HepG2 (cell line): Measurements from ENCODE around the gene ESYT2. TPM values are rescaled to one million over a fixed set of nuclear protein-coding genes. Genes with fewer than 3 reads are reported as not detected.

Source experiments
- ATAC-seq: fragments of 200-7000 bp; cut with Tn5 transposase; 3 replicates; pipeline ENCODE4 v1.9.1; 2020; ENCODE audit warnings: mild to moderate bottlenecking, moderate library complexity
- BruUV-seq: library from RNA; stranded (reverse); fragments of 400-500 nt; replicated peaks from 2 replicates; lab custom pipeline; 2021; lab: Mats Ljungman, UMichigan
- CTCF ChIA-PET: fragments of 300-600 bp; formaldehyde crosslinking; extraction: SDS; loops from one replicate; lab custom pipeline; 2021; ENCODE audit warnings: low total read pairs, inconsistent platforms, low intra/inter-chr PET ratio; lab: Yijun Ruan, JAX
- POLR2A ChIA-PET: fragments of 350-600 bp; sonication (Branson Sonifier 250); formaldehyde crosslinking; loops from one replicate; lab custom pipeline; 2020; ENCODE audit warnings: antibody characterized with exemption, inconsistent platforms; lab: Yijun Ruan, JAX
- DNase-seq: peaks from one replicate; pipeline ENCODE4 v3.0.0-alpha.2; 2015; ENCODE audit warnings: low spot score
- FAIRE-seq: peaks from 3 replicates; lab custom pipeline; 2011; peaks lifted over from hg19 to GRCh38; lab: Jason Lieb, UNC
- H2AFZ ChIP-seq: one replicate; pipeline ENCODE4 v1.6.1; 2011; ENCODE audit warnings: low read length, inconsistent platforms
- H3K27ac ChIP-seq: fragments of 300-600 bp; 3 replicates; pipeline ENCODE4 v1.8.0; 2011; ENCODE audit warnings: mixed run types, mild to moderate bottlenecking, mixed read lengths, low read length, inconsistent platforms; ENCODE audit not compliant: insufficient read depth; ENCODE audit errors: extremely low read length
- H3K27me3 ChIP-seq, 2 experiments: fragments of 200-600 bp in 1 of 2; 2 replicates in 1 of 2; 3 replicates in 1 of 2; pipeline versions ENCODE4 v1.6.0 to v1.8.0; 2011; ENCODE audit warnings: low read length in 2 of 2, mild to moderate bottlenecking in 2 of 2, moderate library complexity in 2 of 2, inconsistent platforms in 1 of 2; ENCODE audit not compliant: insufficient read depth in 2 of 2, control insufficient read depth in 1 of 2
- H3K36me3 ChIP-seq, 2 experiments: fragments of 200-600 bp in 1 of 2; replicated peaks in 1 of 2; 2 replicates in 1 of 2; 3 replicates in 1 of 2; pipeline versions ENCODE4 v1.5.1 to v1.8.0; 2011; ENCODE audit warnings: low read length in 2 of 2, inconsistent platforms in 1 of 2; ENCODE audit not compliant: insufficient read depth in 2 of 2, control insufficient read depth in 1 of 2
- H3K4me1 ChIP-seq: 2 replicates; pipeline ENCODE4 v1.5.1; 2012; ENCODE audit warnings: low read length, inconsistent platforms; ENCODE audit not compliant: insufficient read depth
- H3K4me2 ChIP-seq: 2 replicates; pipeline ENCODE4 v1.6.0; 2011; ENCODE audit warnings: low read depth, low read length, inconsistent platforms
- H3K4me3 ChIP-seq, 3 experiments: fragments of 200-600 bp in 1 of 3; sonication (generic), shearing (Covaris generic) in 1 of 3; replicated peaks in 1 of 3; 2 replicates each; pipeline ENCODE4 v1.5.1; 2011 to 2016; ENCODE audit warnings: low read length in 3 of 3, inconsistent platforms in 2 of 3, low read depth in 2 of 3, mild to moderate bottlenecking in 2 of 3, control low read depth in 1 of 3, mixed read lengths in 1 of 3; ENCODE audit not compliant: insufficient read depth in 1 of 3
- H3K79me2 ChIP-seq: one replicate; pipeline ENCODE4 v1.6.1; 2011; ENCODE audit warnings: low read length, inconsistent platforms; ENCODE audit not compliant: insufficient read depth
- H3K9ac ChIP-seq: 2 replicates; pipeline ENCODE4 v1.6.0; 2011; ENCODE audit warnings: mild to moderate bottlenecking, low read depth, low read length, inconsistent platforms; ENCODE audit not compliant: insufficient read depth
- H3K9me3 ChIP-seq: 2 replicates; pipeline ENCODE4 v1.5.1; 2012; ENCODE audit warnings: mild to moderate bottlenecking, low read length
- H4K20me1 ChIP-seq: 2 replicates; pipeline ENCODE4 v1.6.0; 2011; ENCODE audit warnings: inconsistent platforms, mild to moderate bottlenecking, low read length, moderate library complexity; ENCODE audit not compliant: insufficient read depth
- AHR ChIP-seq: IDR thresholded peaks from 2 replicates; pipeline ENCODE4 v1.6.1; 2018; ENCODE audit warnings: missing genetic modification reagents, missing compliant biosample characterization
- EP300 ChIP-seq, 3 experiments: sonication (generic) in 1 of 3; formaldehyde crosslinking in 1 of 3; IDR thresholded peaks; 2 replicates each; pipeline versions ENCODE4 v1.5.1 to v1.6.1; 2011 to 2020; ENCODE audit warnings: low read depth in 2 of 3, low read length in 2 of 3, borderline replicate concordance in 1 of 3, improper control_type of control experiment in 1 of 3, mild to moderate bottlenecking in 1 of 3, missing genetic modification reagents in 1 of 3, moderate library complexity in 1 of 3
- FOXP4 ChIP-seq: sonication (generic); formaldehyde crosslinking; IDR thresholded peaks from 2 replicates; pipeline ENCODE4 v1.4.0; 2020; ENCODE audit warnings: missing genetic modification reagents
- HOXD1 ChIP-seq: sonication (generic); formaldehyde crosslinking; IDR thresholded peaks from 2 replicates; pipeline ENCODE4 v1.5.0; 2020; ENCODE audit warnings: missing genetic modification reagents
- KDM3A ChIP-seq: IDR thresholded peaks from 2 replicates; pipeline ENCODE4 v1.6.1; 2018; ENCODE audit warnings: low read depth, missing compliant biosample characterization
- KDM6A ChIP-seq: IDR thresholded peaks from 2 replicates; pipeline ENCODE4 v1.6.1; 2016; ENCODE audit warnings: low read depth
- RXRB ChIP-seq: IDR thresholded peaks from 2 replicates; pipeline ENCODE4 v1.6.1; 2016; ENCODE audit warnings: borderline replicate concordance, missing genetic modification reagents, missing compliant biosample characterization
- THAP7 ChIP-seq: sonication (generic); formaldehyde crosslinking; IDR thresholded peaks from 2 replicates; pipeline ENCODE4 v1.8.1; 2023; ENCODE audit warnings: mild to moderate bottlenecking, missing genetic modification reagents
- ZBTB10 ChIP-seq: sonication (generic); formaldehyde crosslinking; IDR thresholded peaks from 2 replicates; pipeline ENCODE4 v1.4.0; 2020; ENCODE audit warnings: missing genetic modification reagents, borderline replicate concordance
- ZNF576 ChIP-seq: sonication (generic); formaldehyde crosslinking; IDR thresholded peaks from 2 replicates; pipeline ENCODE4 v1.4.0; 2020; ENCODE audit warnings: mild to moderate bottlenecking, missing genetic modification reagents
- WGBS: methylation state at CpG from one replicate; pipeline ENCODE4 v1.1.6; 2017; ENCODE audit warnings: low lambda C conversion rate; 5-methylcytosine and 5-hydroxymethylcytosine counted together
- in situ Hi-C: cut with HindIII; loops from 2 replicates; pipeline ENCODE4 v1.10.0; 2017; ENCODE audit warnings: low pct_unique_long_range_greater_than_20kb; ENCODE audit not compliant: extremely low pct_ligation_motif_present
- intact Hi-C: fragments of 100-400 bp; cut with micrococcal nuclease; formaldehyde crosslinking; loops from one replicate; pipeline ENCODE4 v1.10.0; 2022; ENCODE audit not compliant: unreplicated experiment
- polyA plus RNA-seq, 8 experiments: library from polyadenylated mRNA; depleted of rRNA in 3 of 8; stranded (reverse) in 7 of 8; unstranded in 1 of 8; fragments of >200 nt; fragmentation: Illumina TruSeq in 4 of 8; extraction: Trizol in 4 of 8; gene quantifications; 2 replicates each; pipeline versions ENCODE4 v1.2.1 to v1.2.3, GENCODE V29; 2011 to 2016; ENCODE audit warnings: low read depth in 4 of 8, missing spikeins in 1 of 8, mixed read lengths in 1 of 8; ENCODE audit not compliant: insufficient read depth in 1 of 8
- total RNA-seq, 5 experiments: library from RNA; depleted of rRNA; stranded (reverse); fragments of >200 nt; fragmentation: Illumina TruSeq; extraction: Trizol; gene quantifications; 2 replicates each; pipeline ENCODE4 v1.2.3, GENCODE V29; 2016; ENCODE audit warnings: low read depth in 1 of 5

Gene ESYT2
- total and polyA plus RNA-seq, 2 of the 13 experiments (the other 11 are each of a cell fraction or from before 2014, with no cell fraction given) = 28.5 to 37.3 TPM

GRCh38 chr7:158815800-158816128 lies 13.5 kb downstream of the ESYT2 start:
- 98% methylated on average over 6 of the region's 6 CpGs for whole genome bisulfite sequencing
- Histone ChIP-seq H3K36me3 (peaks cover 0 to 5% of the 10 kb centered on the region in 2 experiments; a peak in 2 of 5 replicates), H3K4me3 (no peak overlapping the region), H3K9me3 (no peaks in the 10 kb centered on the region), H4K20me1 (peaks cover 9% of the 10 kb centered on the region), H3K27ac (no peak overlapping the region), H3K4me1 (peaks cover 78% of the 10 kb centered on the region), H3K79me2 (peaks cover 85% of the 10 kb centered on the region), H3K9ac (no peak overlapping the region), H2AFZ (no peak overlapping the region), H3K4me2 (no peak overlapping the region), H3K27me3 (no peaks in the 10 kb centered on the region)
- CTCF ChIA-PET = no interaction called here
- no peak for ATAC-seq
- POLR2A ChIA-PET = no interaction called here
- intact Hi-C loops = loop anchor here (5.0 to 10.0 kb wide), 3 partner anchors 42 to 162 kb away; partner anchors contain the start of genes DYNC2I1 and NCAPG2
- in situ Hi-C loops = no loop called here
- no TSS peak for BruUV-seq
- FAIRE-seq = no peak
- DNase-seq = no peak
- no peak for TF ChIP-seq EP300 (IDR thresholded peaks at IDR 0.05; ENCODE audit: low read depth in 2 of 2, low read length in 2 of 2)
- TF ChIP-seq EP300 (CRISPR knock-in tag; IDR thresholded peaks at IDR 0.05; ENCODE audit: borderline replicate concordance) = no peak
- no peak for TF ChIP-seq AHR (CRISPR knock-in tag)
- no peak for TF ChIP-seq KDM6A (CRISPR knock-in tag)
- no peak for TF ChIP-seq RXRB (CRISPR knock-in tag)
- no peak for TF ChIP-seq KDM3A (CRISPR knock-in tag)
- TF ChIP-seq HOXD1 (CRISPR knock-in tag) = no peak
- no peak for TF ChIP-seq ZNF576 (CRISPR knock-in tag)
- TF ChIP-seq FOXP4 (CRISPR knock-in tag) = no peak
- no peak for TF ChIP-seq THAP7 (CRISPR knock-in tag)
- TF ChIP-seq ZBTB10 = no peak
